ENCODE data around the gene COL6A1. TPM values are rescaled to one million over a fixed set of nuclear protein-coding genes. Genes with fewer than 3 reads are reported as not detected.

Gene COL6A1
- total RNA-seq, 1 experiment from 2014 or later, result 19.7 TPM

GRCh38 chr21:46024141-46024540 lies 42.6 kb downstream of the COL6A1 start:
- intact Hi-C loops (cut with micrococcal nuclease; ENCODE audit: unreplicated experiment), result no loop called here
- CTCF ChIA-PET, result no interaction called here

GRCh38 chr21:46025113-46025770 lies 43.7 kb downstream of the COL6A1 start:
- H3K4me3 ChIP-seq (ENCODE audit: low read depth, low read length, poor library complexity, severe bottlenecking), result no peak overlapping the region
- no TSS peak for BruUV-seq (replicated peaks)
- DNase-seq (ENCODE audit: low spot score), result no peak
- CTCF ChIA-PET, result no interaction called here
- H3K4me1 ChIP-seq (ENCODE audit: insufficient read depth, low read length, poor library complexity, severe bottlenecking), result no peaks in the 10 kb centered on the region
- no peaks in the 10 kb centered on the region for H3K36me3 ChIP-seq (ENCODE audit: insufficient read depth, low read length, poor library complexity, severe bottlenecking)
- intact Hi-C loops (cut with micrococcal nuclease; ENCODE audit: unreplicated experiment), result no loop called here
- POLR2A ChIA-PET (ENCODE audit: low non-redundant PET), result no interaction called here
- H3K27ac ChIP-seq (ENCODE audit: low read depth, low read length, poor library complexity, severe bottlenecking), result no peak overlapping the region
- no peak for TF ChIP-seq CTCF (conservative IDR thresholded peaks at IDR 0.05; ENCODE audit: low read depth, low read length)
- TF ChIP-seq EZH2 (IDR thresholded peaks at IDR 0.05; ENCODE audit: borderline replicate concordance, low read depth, low read length, poor library complexity, severe bottlenecking), result no peak
- H3K9me3 ChIP-seq (ENCODE audit: low read depth, low read length, poor library complexity, severe bottlenecking), result peaks cover 8% of the 10 kb centered on the region
- H3K27me3 ChIP-seq (replicated peaks; ENCODE audit: insufficient read depth, low read depth, low read length, poor library complexity), result no peaks in the 10 kb centered on the region

More at GRCh38 chr21:46024141-46024540, 42.6 kb downstream of the COL6A1 start:
- H3K27ac ChIP-seq (ENCODE audit: low read depth, low read length, poor library complexity, severe bottlenecking), result no peak overlapping the region
- no peaks in the 10 kb centered on the region for H3K27me3 ChIP-seq (replicated peaks; ENCODE audit: insufficient read depth, low read depth, low read length, poor library complexity)
- no TSS peak for BruUV-seq (replicated peaks)
- POLR2A ChIA-PET (ENCODE audit: low non-redundant PET), result no interaction called here
- H3K4me1 ChIP-seq (ENCODE audit: insufficient read depth, low read length, poor library complexity, severe bottlenecking), result no peaks in the 10 kb centered on the region
- H3K36me3 ChIP-seq (ENCODE audit: insufficient read depth, low read length, poor library complexity, severe bottlenecking), result no peaks in the 10 kb centered on the region
- DNase-seq (ENCODE audit: low spot score), result no peak
- TF ChIP-seq EZH2 (IDR thresholded peaks at IDR 0.05; ENCODE audit: borderline replicate concordance, low read depth, low read length, poor library complexity, severe bottlenecking) (no peak), CTCF (conservative IDR thresholded peaks at IDR 0.05; ENCODE audit: low read depth, low read length) (no peak)
- peaks cover under 1% of the 10 kb centered on the region for H3K9me3 ChIP-seq (ENCODE audit: low read depth, low read length, poor library complexity, severe bottlenecking)
- no peak overlapping the region for H3K4me3 ChIP-seq (ENCODE audit: low read depth, low read length, poor library complexity, severe bottlenecking)

- CTCF ChIA-PET, result no interaction called here
- H3K27ac ChIP-seq (ENCODE audit: low read depth, low read length, poor library complexity, severe bottlenecking), result no peak overlapping the region
- intact Hi-C loops (cut with micrococcal nuclease; ENCODE audit: unreplicated experiment), result no loop called here
- TF ChIP-seq CTCF (conservative IDR thresholded peaks at IDR 0.05; ENCODE audit: low read depth, low read length) (no peak), EZH2 (IDR thresholded peaks at IDR 0.05; ENCODE audit: borderline replicate concordance, low read depth, low read length, poor library complexity, severe bottlenecking) (no peak)
- no peaks in the 10 kb centered on the region for H3K27me3 ChIP-seq (replicated peaks; ENCODE audit: insufficient read depth, low read depth, low read length, poor library complexity)
- no peak overlapping the region for H3K4me3 ChIP-seq (ENCODE audit: low read depth, low read length, poor library complexity, severe bottlenecking)
- H3K4me1 ChIP-seq (ENCODE audit: insufficient read depth, low read length, poor library complexity, severe bottlenecking), result no peaks in the 10 kb centered on the region
- no peaks in the 10 kb centered on the region for H3K36me3 ChIP-seq (ENCODE audit: insufficient read depth, low read length, poor library complexity, severe bottlenecking)
- no peak for DNase-seq (ENCODE audit: low spot score)
- POLR2A ChIA-PET (ENCODE audit: low non-redundant PET), result no interaction called here
- no TSS peak for BruUV-seq (replicated peaks)
- H3K9me3 ChIP-seq (ENCODE audit: low read depth, low read length, poor library complexity, severe bottlenecking), result peaks cover 8% of the 10 kb centered on the region
These were observed 46.4 kb downstream of the COL6A1 start for GRCh38 chr21:46027851-46028493.
